Activated T-helper 17 cell treated with anti-CD3 and anti-CD28 coated beads, Interleukin-2, amount 50 U/mL, for 72 hours (primary cell): ENCODE measurements around the gene IBSP. TPM values are rescaled to one million over a fixed set of nuclear protein-coding genes. Genes with fewer than 3 reads are reported as not detected.

Experiments used
- ATAC-seq: fragments of 150-1000 bp; cut with Tn5 transposase; replicated peaks from 2 replicates; pipeline ENCODE4 v1.10.0; 2021; ENCODE audit warnings: mild to moderate bottlenecking, moderate library complexity
- H3K27ac Mint-ChIP-seq: one replicate; pipeline ENCODE4 v1.8.0; 2022; ENCODE audit warnings: mixed read lengths
- H3K27me3 Mint-ChIP-seq: one replicate; pipeline ENCODE4 v1.8.0; 2022; ENCODE audit warnings: mixed read lengths
- H3K36me3 Mint-ChIP-seq: one replicate; pipeline ENCODE4 v1.8.0; 2022; ENCODE audit warnings: low read depth, mild to moderate bottlenecking, mixed read lengths
- H3K4me1 Mint-ChIP-seq: one replicate; pipeline ENCODE4 v1.8.0; 2022; ENCODE audit warnings: mixed read lengths
- H3K4me3 Mint-ChIP-seq: one replicate; pipeline ENCODE4 v1.8.0; 2022; ENCODE audit warnings: mild to moderate bottlenecking, mixed read lengths
- H3K9me3 Mint-ChIP-seq: one replicate; pipeline ENCODE4 v1.8.0; 2022; ENCODE audit warnings: mixed read lengths
- total RNA-seq, 2 donors: library from RNA; stranded (reverse); gene quantifications; one replicate each; pipeline ENCODE4 v1.2.3, GENCODE V29; 2022

IBSP gene
- total RNA-seq, 2 donors from 2014 or later, result not detected

DNA sequence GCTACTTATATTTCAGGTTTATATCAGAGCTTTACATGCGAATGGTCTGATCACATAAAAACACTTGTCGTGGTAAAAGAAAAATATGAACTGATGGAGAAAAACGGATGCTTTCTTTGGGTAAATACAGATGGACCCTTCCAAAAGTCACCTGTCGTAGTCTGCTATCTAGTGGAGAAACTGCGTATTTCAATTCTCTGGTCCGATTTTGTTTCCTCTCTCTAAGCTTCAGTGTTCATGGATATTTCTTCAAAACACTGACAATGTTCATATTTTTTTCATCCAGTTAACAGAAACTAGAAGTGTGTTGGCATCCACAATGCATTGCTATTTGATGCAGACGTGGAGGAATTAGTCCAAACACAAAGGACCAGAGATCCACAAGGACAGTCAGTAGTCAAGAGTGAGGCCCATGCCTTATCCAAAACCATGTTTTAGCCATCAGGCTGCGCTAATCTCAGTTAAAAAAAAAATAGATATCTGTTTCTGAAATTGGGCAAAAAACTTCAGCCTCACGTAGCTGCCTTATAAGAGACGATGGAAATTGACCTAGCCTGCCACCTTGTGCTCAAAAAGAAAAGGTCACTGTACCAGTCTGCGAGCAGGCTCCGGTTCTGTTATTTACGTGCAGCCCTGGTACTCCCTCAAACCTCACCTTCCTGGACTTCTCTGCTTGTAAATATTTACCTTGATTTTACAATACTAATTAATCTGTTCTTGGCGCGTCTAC, 49.4 kb downstream of the IBSP start:
- Mint-ChIP-seq H3K36me3 (no peaks in the 10 kb centered on the region), H3K4me3 (peak overlapping the region; percentile 57), H3K27ac (peak overlapping the region; percentile 10), H3K4me1 (no peaks in the 10 kb centered on the region), H3K9me3 (no peaks in the 10 kb centered on the region), H3K27me3 (peaks cover 16% of the 10 kb centered on the region)
- ATAC-seq, result peak; percentile 80

GRCh38 chr4:87849612-87850011, 50.3 kb downstream of the IBSP start:
- H3K27ac Mint-ChIP-seq, result no peak overlapping the region
- H3K9me3 Mint-ChIP-seq, result no peaks in the 10 kb centered on the region
- H3K4me1 Mint-ChIP-seq, result no peaks in the 10 kb centered on the region
- H3K27me3 Mint-ChIP-seq, result peaks cover 13% of the 10 kb centered on the region
- ATAC-seq, result peak; percentile 24
- H3K4me3 Mint-ChIP-seq, result no peak overlapping the region
- no peaks in the 10 kb centered on the region for H3K36me3 Mint-ChIP-seq

DNA sequence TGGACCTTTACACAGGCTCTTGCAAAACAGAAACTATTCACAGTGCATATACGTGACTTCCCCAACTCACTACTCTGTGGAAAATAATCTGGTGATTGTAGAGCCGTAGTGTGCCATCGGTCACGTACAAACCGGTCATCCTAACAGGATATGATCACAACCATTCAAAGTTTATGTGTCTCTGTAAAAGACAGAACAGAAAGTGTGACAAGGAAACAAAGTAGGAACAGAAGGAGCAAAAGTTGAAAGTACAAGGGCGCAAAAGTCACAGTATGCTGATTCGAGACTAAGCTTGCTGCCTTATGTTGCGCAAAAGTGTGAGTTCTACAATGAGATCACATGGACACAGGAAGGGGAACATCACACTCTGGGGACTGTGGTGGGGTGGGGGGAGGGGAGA, 52.0 kb downstream of the IBSP start:
- no peak overlapping the region for H3K27ac Mint-ChIP-seq
- H3K4me3 Mint-ChIP-seq, result no peak overlapping the region
- no peaks in the 10 kb centered on the region for H3K9me3 Mint-ChIP-seq
- no peak for ATAC-seq
- peaks cover 10% of the 10 kb centered on the region for H3K27me3 Mint-ChIP-seq
- H3K36me3 Mint-ChIP-seq, result no peaks in the 10 kb centered on the region
- H3K4me1 Mint-ChIP-seq, result no peaks in the 10 kb centered on the region

GRCh38 chr4:87851953-87852352, 52.6 kb downstream of the IBSP start:
- Mint-ChIP-seq H3K27me3 (peaks cover 9% of the 10 kb centered on the region), H3K4me3 (no peak overlapping the region), H3K4me1 (no peaks in the 10 kb centered on the region), H3K36me3 (no peaks in the 10 kb centered on the region), H3K27ac (no peak overlapping the region), H3K9me3 (no peaks in the 10 kb centered on the region)
- no peak for ATAC-seq

DNA sequence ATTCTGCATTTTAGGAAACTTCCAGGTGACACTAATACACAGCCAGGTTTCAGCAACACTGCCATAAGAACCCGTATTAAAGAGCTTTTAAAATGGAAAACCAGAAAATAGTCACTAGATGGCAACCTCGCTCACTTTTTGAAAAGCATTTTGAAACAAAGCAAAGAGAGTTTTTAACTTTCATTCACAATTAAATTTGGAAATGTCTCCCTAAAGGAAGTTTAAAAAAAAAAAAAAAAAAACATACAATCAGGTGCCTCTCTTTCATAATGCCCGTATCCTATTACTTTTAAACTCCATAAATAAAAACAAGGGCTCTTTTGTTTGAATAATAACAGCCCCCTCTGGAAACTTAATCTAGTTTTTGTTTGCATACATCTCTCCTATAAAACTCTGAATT, 53.8 kb downstream of the IBSP start:
- no peak for ATAC-seq
- H3K4me3 Mint-ChIP-seq, result no peak overlapping the region
- H3K27ac Mint-ChIP-seq, result no peak overlapping the region
- no peaks in the 10 kb centered on the region for H3K9me3 Mint-ChIP-seq
- H3K4me1 Mint-ChIP-seq, result no peaks in the 10 kb centered on the region
- H3K36me3 Mint-ChIP-seq, result no peaks in the 10 kb centered on the region
- peaks cover 11% of the 10 kb centered on the region for H3K27me3 Mint-ChIP-seq

- no peaks in the 10 kb centered on the region for H3K4me1 Mint-ChIP-seq
- no peak for ATAC-seq
These were observed 54.5 kb downstream of the IBSP start for GRCh38 chr4:87853891-87854290.

GRCh38 chr4:87855559-87855958, 56.2 kb downstream of the IBSP start:
- H3K36me3 Mint-ChIP-seq, result no peaks in the 10 kb centered on the region
- no peak for ATAC-seq
- no peaks in the 10 kb centered on the region for H3K9me3 Mint-ChIP-seq
- H3K27ac Mint-ChIP-seq, result no peak overlapping the region
- no peaks in the 10 kb centered on the region for H3K4me1 Mint-ChIP-seq
- H3K27me3 Mint-ChIP-seq, result peaks cover 22% of the 10 kb centered on the region
- H3K4me3 Mint-ChIP-seq, result no peak overlapping the region

More at GRCh38 chr4:87853891-87854290, 54.5 kb downstream of the IBSP start:
- Mint-ChIP-seq H3K36me3 (no peaks in the 10 kb centered on the region), H3K9me3 (no peaks in the 10 kb centered on the region), H3K27me3 (peaks cover 17% of the 10 kb centered on the region), H3K27ac (no peak overlapping the region), H3K4me3 (no peak overlapping the region)

DNA sequence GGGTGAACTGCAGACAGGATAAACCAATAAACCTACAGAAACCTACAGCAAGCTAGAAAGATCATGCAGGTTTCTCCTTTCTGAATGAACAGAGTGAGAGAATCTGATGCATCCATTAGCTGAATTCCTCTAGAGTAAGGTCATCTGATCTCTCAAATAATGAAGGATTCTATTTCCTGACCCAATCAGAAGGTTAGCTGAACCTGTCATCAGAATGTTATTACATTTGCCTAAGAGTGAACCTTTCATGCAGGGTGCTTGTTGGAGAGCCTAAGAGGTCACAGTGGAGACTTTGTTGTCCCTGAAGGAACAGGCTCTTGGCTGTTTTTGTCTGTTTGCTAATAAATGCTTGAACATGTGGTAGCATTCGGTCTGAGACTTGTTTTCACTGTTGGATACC, 57.5 kb downstream of the IBSP start:
- Mint-ChIP-seq H3K4me1 (no peaks in the 10 kb centered on the region), H3K27me3 (peaks cover 22% of the 10 kb centered on the region), H3K4me3 (no peak overlapping the region), H3K27ac (no peak overlapping the region), H3K9me3 (no peaks in the 10 kb centered on the region), H3K36me3 (no peaks in the 10 kb centered on the region)
- no peak for ATAC-seq

DNA sequence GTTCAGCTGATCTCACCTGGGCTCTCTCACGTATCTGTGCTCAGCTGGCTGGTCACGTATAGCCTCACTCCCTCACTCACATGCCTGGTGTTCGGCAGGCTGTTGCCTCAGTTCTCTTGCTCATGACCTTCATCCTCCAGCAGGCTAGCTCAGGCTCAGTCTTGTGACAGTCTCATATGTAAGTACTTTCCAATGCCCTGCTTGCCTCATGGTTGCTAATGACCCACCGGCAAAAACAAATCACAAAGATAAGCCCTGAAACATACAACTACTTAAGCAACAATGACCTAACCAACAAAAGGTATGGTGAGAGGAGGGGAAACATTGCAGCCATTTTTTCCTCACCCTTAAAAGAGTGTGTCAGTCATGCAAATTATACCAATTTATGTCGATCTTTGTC, 58.4 kb downstream of the IBSP start:
- H3K9me3 Mint-ChIP-seq, result no peaks in the 10 kb centered on the region
- no peaks in the 10 kb centered on the region for H3K4me1 Mint-ChIP-seq
- no peaks in the 10 kb centered on the region for H3K36me3 Mint-ChIP-seq
- H3K27ac Mint-ChIP-seq, result no peak overlapping the region
- peaks cover 22% of the 10 kb centered on the region for H3K27me3 Mint-ChIP-seq
- no peak overlapping the region for H3K4me3 Mint-ChIP-seq
- ATAC-seq, result no peak

Other genes starting within 250 kb of the IBSP start
- gene DSPP, start 191.0 kb upstream of the IBSP start, total RNA-seq, result not detected
- not detected for gene DMP1, start 149.3 kb upstream of the IBSP start, total RNA-seq
- gene MEPE, start 33.4 kb downstream of the IBSP start, total RNA-seq, result not detected
- gene SPP1, start 176.2 kb downstream of the IBSP start, total RNA-seq, result 1 to 10 TPM in 1 of 2 donors, under 1 TPM in 1; 0.21 to 7.3 TPM
- 10 to 100 TPM in 1 of 2 donors, 1 to 10 TPM in 1; 7.3 to 12.7 TPM for gene PKD2, start 208.1 kb downstream of the IBSP start, total RNA-seq